GM23338 (cell line): ENCODE data around the gene BCR. TPM values are rescaled to one million over a fixed set of nuclear protein-coding genes. Genes with fewer than 3 reads are reported as not detected.

ENCODE experiments used
- ATAC-seq: fragments of 200-7000 bp; cut with Tn5 transposase; 3 replicates; pipeline ENCODE4 v1.9.1; 2020
- DNase-seq: peaks from one replicate; pipeline ENCODE4 v3.0.0-alpha.2; 2015; ENCODE audit warnings: low spot score
- H2AFZ ChIP-seq: fragments of 200-600 bp; sonication (generic); 2 replicates; pipeline ENCODE4 v1.8.0; 2016; ENCODE audit warnings: antibody characterized with exemption, mild to moderate bottlenecking, moderate library complexity
- H3F3A ChIP-seq: fragments of 200-600 bp; sonication (generic); replicated peaks from 2 replicates; pipeline ENCODE4 v1.8.0; 2017; ENCODE audit warnings: antibody characterized with exemption, mixed run types, low read depth
- H3K27ac ChIP-seq: fragments of 200-600 bp; sonication (generic); 2 replicates; pipeline ENCODE4 v1.6.1; 2016; ENCODE audit warnings: low read depth
- H3K27me3 ChIP-seq: fragments of 200-600 bp; sonication (generic); 2 replicates; pipeline ENCODE4 v1.8.0; 2016; ENCODE audit warnings: mild to moderate bottlenecking, mixed run types, moderate library complexity; ENCODE audit not compliant: insufficient read depth
- H3K36me3 ChIP-seq: fragments of 200-600 bp; sonication (generic); 2 replicates; pipeline ENCODE4 v1.8.0; 2016; ENCODE audit warnings: mild to moderate bottlenecking; ENCODE audit not compliant: insufficient read depth
- H3K4me1 ChIP-seq: fragments of 200-600 bp; sonication (generic); 2 replicates; pipeline ENCODE4 v1.8.0; 2016; ENCODE audit warnings: mild to moderate bottlenecking, moderate library complexity; ENCODE audit not compliant: insufficient read depth
- H3K4me2 ChIP-seq: fragments of 200-600 bp; sonication (generic); 2 replicates; pipeline ENCODE4 v1.7.1; 2017; ENCODE audit warnings: mixed run types
- H3K4me3 ChIP-seq: fragments of 200-600 bp; sonication (generic); 2 replicates; pipeline ENCODE4 v1.6.1; 2016; ENCODE audit warnings: mixed run types
- H3K79me2 ChIP-seq: fragments of 200-600 bp; sonication (generic); replicated peaks from 2 replicates; pipeline ENCODE4 v1.8.0; 2017; ENCODE audit warnings: mild to moderate bottlenecking; ENCODE audit not compliant: insufficient read depth
- H3K9me2 ChIP-seq: fragments of 200-600 bp; sonication (generic); 2 replicates; pipeline ENCODE4 v1.8.0; 2017; ENCODE audit not compliant: insufficient read depth
- H4K20me1 ChIP-seq: fragments of 200-600 bp; sonication (generic); replicated peaks from 2 replicates; pipeline ENCODE4 v1.8.0; 2017; ENCODE audit warnings: mild to moderate bottlenecking; ENCODE audit not compliant: insufficient read depth
- H3K27ac Mint-ChIP-seq: 2 replicates; pipeline ENCODE4 v1.8.0; 2020; ENCODE audit warnings: inconsistent platforms, mild to moderate bottlenecking, moderate library complexity, mixed read lengths
- H3K27me3 Mint-ChIP-seq: 3 replicates; pipeline ENCODE4 v1.8.0; 2022; ENCODE audit warnings: low read depth, mild to moderate bottlenecking, moderate library complexity, mixed read lengths, inconsistent platforms; ENCODE audit not compliant: insufficient read depth, poor library complexity
- H3K36me3 Mint-ChIP-seq: 3 replicates; pipeline ENCODE4 v1.8.0; 2021; ENCODE audit warnings: low read depth, mild to moderate bottlenecking, inconsistent platforms, moderate library complexity, mixed read lengths
- H3K4me1 Mint-ChIP-seq: 3 replicates; pipeline ENCODE4 v1.8.0; 2020; ENCODE audit warnings: mild to moderate bottlenecking, inconsistent platforms, mixed read lengths
- H3K4me3 Mint-ChIP-seq: 3 replicates; pipeline ENCODE4 v1.8.0; 2021; ENCODE audit warnings: moderate library complexity, mild to moderate bottlenecking, inconsistent platforms, mixed read lengths
- H3K9me3 Mint-ChIP-seq: 3 replicates; pipeline ENCODE4 v1.8.0; 2020; ENCODE audit warnings: moderate library complexity, mild to moderate bottlenecking, inconsistent platforms, mixed read lengths
- CREB1 ChIP-seq: fragments of 250-450 bp; sonication (Bioruptor Pico); IDR thresholded peaks from 2 replicates; pipeline ENCODE4 v1.5.0; 2020; ENCODE audit warnings: low read depth, mild to moderate bottlenecking, moderate library complexity
- ETS1 ChIP-seq: IDR thresholded peaks from 2 replicates; pipeline ENCODE4 v1.6.1; 2016; ENCODE audit warnings: antibody characterized with exemption
- EZH2 ChIP-seq: fragments of 200-600 bp; sonication (generic); IDR thresholded peaks from one replicate; pipeline ENCODE4 v1.8.0; 2017; ENCODE audit warnings: antibody characterized with exemption, mild to moderate bottlenecking, low read depth; ENCODE audit not compliant: unreplicated experiment
- EZH2phosphoT487 ChIP-seq: fragments of 200-600 bp; sonication (generic); IDR thresholded peaks from one replicate; pipeline ENCODE4 v1.8.1; 2018; ENCODE audit warnings: antibody characterized with exemption; ENCODE audit not compliant: unreplicated experiment
- POLR2AphosphoS5 ChIP-seq: IDR thresholded peaks from 2 replicates; pipeline ENCODE4 v1.6.1; 2016; ENCODE audit warnings: antibody characterized with exemption, low read depth
- REST ChIP-seq: IDR thresholded peaks from one replicate; pipeline ENCODE4 v1.6.1; 2018; ENCODE audit warnings: antibody characterized with exemption; ENCODE audit not compliant: unreplicated experiment
- STAT1 ChIP-seq: IDR thresholded peaks from one replicate; pipeline ENCODE4 v1.6.1; 2016; ENCODE audit warnings: antibody characterized with exemption; ENCODE audit not compliant: unreplicated experiment
- ZNF114 ChIP-seq: fragments of 250-450 bp; sonication (Bioruptor Pico); IDR thresholded peaks from 2 replicates; pipeline ENCODE4 v1.5.0; 2020; ENCODE audit warnings: mild to moderate bottlenecking, moderate library complexity
- polyA plus RNA-seq: library from polyadenylated mRNA; unstranded; fragments of >200 nt; fragmentation: Nextera tagmentation; extraction: Ambion mirVana; gene quantifications from 2 replicates; pipeline ENCODE4 v1.2.1, GENCODE V29; 2016
- total RNA-seq: library from RNA; depleted of rRNA; stranded (reverse); fragments of >200 nt; shearing (Covaris generic); gene quantifications from 2 replicates; pipeline ENCODE4 v1.2.3, GENCODE V29; 2014
- TF ChIP-seq, protein P1 (sequence below): fragments of 250-450 bp; sonication (Bioruptor Pico); IDR thresholded peaks from 2 replicates; pipeline ENCODE4 v1.5.0; 2020; ENCODE audit warnings: mild to moderate bottlenecking, moderate library complexity

The BCR gene
- total and polyA plus RNA-seq, 2 experiments from 2014 or later, result 17.7 to 121 TPM

DNA sequence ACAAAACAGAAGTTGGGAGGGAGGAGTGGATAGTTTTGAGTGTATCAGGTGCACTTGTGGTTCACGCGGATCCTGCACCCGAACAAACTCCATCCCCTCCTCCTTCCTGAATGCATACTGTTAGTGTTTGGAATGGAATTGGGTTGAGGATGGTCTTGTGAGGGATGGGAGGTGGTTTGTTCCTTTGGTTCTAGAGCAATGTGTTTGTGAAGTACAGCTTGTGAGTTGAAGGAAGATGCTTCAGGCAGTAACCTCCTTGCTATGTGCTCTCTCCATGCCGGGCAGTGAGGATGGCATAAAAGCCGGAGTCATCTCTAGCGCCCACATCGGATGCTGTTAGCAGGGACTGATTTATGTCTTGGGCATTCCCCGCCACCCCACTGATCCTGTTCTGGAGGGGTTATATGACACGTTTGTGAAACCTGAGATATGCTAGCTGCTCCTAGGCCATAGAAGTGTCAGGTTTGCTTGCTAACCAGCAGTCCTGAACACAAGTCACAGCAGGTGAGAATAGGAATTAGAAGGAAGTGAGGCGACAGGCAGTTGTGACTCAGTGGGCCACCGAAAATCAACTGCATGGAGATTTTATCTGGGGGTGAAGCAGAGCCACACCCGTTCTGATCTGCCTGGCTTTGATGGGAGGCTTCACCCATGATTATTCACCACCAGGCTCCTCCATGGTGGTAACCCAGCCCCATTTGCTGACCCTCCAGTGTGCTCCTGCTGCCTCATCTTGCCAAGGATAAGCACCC is 2.2 kb downstream of the BCR start:
- Mint-ChIP-seq H3K27me3 (peaks cover 33% of the 10 kb centered on the region), H3K27ac (no peak overlapping the region), H3K36me3 (peaks cover 39% of the 10 kb centered on the region), H3K4me1 (peaks cover 62% of the 10 kb centered on the region), H3K9me3 (no peaks in the 10 kb centered on the region; the same call in 2 of the 3 replicates), H3K4me3 (peak overlapping the region; percentile 83)
- peak; percentile 1; the same call in 2 of the 3 replicates for ATAC-seq
- Histone ChIP-seq H3K27ac (no peak overlapping the region), H3K27me3 (peaks cover 11% of the 10 kb centered on the region), H3K36me3 (no peaks in the 10 kb centered on the region), H3K4me3 (peak overlapping the region; percentile 66), H3K4me1 (peaks cover 58% of the 10 kb centered on the region), H3F3A (peaks cover 9% of the 10 kb centered on the region; the same call in 1 of the 2 replicates), H3K79me2 (peaks cover 63% of the 10 kb centered on the region), H3K4me2 (peak overlapping the region; percentile 93), H4K20me1 (peaks cover 51% of the 10 kb centered on the region), H3K9me2 (no peaks in the 10 kb centered on the region), H2AFZ (no peak overlapping the region)
- DNase-seq, result peak; percentile 47
- TF ChIP-seq CREB1 (CRISPR knock-in tag), result no peak
- no peak for TF ChIP-seq ETS1
- TF ChIP-seq ZNF114 (CRISPR knock-in tag), result no peak

DNA sequence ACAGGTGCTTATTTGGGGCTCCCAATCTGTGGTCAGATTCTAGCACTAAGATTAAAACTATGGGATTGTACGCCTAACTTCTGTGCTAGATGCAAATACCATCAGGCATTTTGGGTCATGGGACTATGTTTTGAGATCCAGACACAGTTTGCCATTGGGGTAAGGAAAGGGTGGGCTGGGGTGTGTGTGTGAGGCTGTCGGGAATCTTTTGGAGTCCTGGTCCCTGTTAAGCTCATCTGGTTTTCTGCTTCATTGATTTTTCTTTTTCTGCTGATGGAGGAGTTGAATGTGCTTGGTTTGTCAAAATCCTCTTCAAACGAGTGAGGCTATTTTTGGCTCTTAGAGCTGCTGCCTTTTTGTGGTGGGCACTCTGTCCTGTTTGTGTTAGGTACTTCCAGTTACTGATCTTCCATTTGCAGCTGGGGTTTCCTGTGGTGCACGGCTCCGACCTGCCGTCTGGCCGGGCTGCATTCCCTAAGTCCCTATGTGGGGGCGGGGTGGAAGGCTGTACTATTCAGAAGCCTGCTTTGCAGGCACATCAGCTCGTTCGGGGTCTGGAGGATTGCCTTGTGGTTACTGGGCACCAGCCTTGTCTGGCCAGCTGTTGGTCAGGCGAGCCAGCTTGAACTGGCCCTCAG is 2.9 kb downstream of the BCR start:
- H3K9me2 ChIP-seq, result no peaks in the 10 kb centered on the region
- Mint-ChIP-seq H3K4me3 (peak overlapping the region; percentile 83), H3K27ac (no peak overlapping the region), H3K36me3 (peaks cover 44% of the 10 kb centered on the region), H3K4me1 (peaks cover 69% of the 10 kb centered on the region), H3K9me3 (no peaks in the 10 kb centered on the region; the same call in 2 of the 3 replicates), H3K27me3 (peaks cover 39% of the 10 kb centered on the region)
- H3K36me3 ChIP-seq, result no peaks in the 10 kb centered on the region
- no peak overlapping the region for H3K27ac ChIP-seq
- peak overlapping the region; percentile 66 for H3K4me3 ChIP-seq
- H4K20me1 ChIP-seq, result peaks cover 58% of the 10 kb centered on the region
- H3K4me2 ChIP-seq, result peak overlapping the region; percentile 93
- peaks cover 64% of the 10 kb centered on the region for H3K4me1 ChIP-seq
- peaks cover 9% of the 10 kb centered on the region; the same call in 1 of the 2 replicates for H3F3A ChIP-seq
- H3K79me2 ChIP-seq, result peaks cover 70% of the 10 kb centered on the region
- DNase-seq (peak; percentile 96), ATAC-seq (peak; percentile 63)
- H3K27me3 ChIP-seq, result peaks cover 11% of the 10 kb centered on the region
- no peak overlapping the region for H2AFZ ChIP-seq
- TF ChIP-seq REST (no peak), EZH2 (no peak), ZNF114 (CRISPR knock-in tag) (no peak), STAT1 (no peak), CREB1 (CRISPR knock-in tag) (no peak), EZH2phosphoT487 (no peak), POLR2AphosphoS5 (no peak)
- TF ChIP-seq, protein P1, sequence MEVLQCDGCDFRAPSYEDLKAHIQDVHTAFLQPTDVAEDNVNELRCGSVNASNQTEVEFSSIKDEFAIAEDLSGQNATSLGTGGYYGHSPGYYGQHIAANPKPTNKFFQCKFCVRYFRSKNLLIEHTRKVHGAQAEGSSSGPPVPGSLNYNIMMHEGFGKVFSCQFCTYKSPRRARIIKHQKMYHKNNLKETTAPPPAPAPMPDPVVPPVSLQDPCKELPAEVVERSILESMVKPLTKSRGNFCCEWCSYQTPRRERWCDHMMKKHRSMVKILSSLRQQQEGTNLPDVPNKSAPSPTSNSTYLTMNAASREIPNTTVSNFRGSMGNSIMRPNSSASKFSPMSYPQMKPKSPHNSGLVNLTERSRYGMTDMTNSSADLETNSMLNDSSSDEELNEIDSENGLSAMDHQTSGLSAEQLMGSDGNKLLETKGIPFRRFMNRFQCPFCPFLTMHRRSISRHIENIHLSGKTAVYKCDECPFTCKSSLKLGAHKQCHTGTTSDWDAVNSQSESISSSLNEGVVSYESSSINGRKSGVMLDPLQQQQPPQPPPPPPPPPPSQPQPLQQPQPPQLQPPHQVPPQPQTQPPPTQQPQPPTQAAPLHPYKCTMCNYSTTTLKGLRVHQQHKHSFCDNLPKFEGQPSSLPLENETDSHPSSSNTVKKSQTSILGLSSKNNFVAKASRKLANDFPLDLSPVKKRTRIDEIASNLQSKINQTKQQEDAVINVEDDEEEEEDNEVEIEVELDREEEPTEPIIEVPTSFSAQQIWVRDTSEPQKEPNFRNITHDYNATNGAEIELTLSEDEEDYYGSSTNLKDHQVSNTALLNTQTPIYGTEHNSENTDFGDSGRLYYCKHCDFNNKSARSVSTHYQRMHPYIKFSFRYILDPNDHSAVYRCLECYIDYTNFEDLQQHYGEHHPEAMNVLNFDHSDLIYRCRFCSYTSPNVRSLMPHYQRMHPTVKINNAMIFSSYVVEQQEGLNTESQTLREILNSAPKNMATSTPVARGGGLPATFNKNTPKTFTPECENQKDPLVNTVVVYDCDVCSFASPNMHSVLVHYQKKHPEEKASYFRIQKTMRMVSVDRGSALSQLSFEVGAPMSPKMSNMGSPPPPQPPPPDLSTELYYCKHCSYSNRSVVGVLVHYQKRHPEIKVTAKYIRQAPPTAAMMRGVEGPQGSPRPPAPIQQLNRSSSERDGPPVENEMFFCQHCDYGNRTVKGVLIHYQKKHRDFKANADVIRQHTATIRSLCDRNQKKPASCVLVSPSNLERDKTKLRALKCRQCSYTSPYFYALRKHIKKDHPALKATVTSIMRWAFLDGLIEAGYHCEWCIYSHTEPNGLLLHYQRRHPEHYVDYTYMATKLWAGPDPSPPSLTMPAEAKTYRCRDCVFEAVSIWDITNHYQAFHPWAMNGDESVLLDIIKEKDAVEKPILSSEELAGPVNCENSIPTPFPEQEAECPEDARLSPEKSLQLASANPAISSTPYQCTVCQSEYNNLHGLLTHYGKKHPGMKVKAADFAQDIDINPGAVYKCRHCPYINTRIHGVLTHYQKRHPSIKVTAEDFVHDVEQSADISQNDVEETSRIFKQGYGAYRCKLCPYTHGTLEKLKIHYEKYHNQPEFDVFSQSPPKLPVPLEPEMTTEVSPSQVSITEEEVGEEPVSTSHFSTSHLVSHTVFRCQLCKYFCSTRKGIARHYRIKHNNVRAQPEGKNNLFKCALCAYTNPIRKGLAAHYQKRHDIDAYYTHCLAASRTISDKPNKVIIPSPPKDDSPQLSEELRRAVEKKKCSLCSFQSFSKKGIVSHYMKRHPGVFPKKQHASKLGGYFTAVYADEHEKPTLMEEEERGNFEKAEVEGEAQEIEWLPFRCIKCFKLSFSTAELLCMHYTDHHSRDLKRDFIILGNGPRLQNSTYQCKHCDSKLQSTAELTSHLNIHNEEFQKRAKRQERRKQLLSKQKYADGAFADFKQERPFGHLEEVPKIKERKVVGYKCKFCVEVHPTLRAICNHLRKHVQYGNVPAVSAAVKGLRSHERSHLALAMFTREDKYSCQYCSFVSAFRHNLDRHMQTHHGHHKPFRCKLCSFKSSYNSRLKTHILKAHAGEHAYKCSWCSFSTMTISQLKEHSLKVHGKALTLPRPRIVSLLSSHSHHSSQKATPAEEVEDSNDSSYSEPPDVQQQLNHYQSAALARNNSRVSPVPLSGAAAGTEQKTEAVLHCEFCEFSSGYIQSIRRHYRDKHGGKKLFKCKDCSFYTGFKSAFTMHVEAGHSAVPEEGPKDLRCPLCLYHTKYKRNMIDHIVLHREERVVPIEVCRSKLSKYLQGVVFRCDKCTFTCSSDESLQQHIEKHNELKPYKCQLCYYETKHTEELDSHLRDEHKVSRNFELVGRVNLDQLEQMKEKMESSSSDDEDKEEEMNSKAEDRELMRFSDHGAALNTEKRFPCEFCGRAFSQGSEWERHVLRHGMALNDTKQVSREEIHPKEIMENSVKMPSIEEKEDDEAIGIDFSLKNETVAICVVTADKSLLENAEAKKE (CRISPR knock-in tag), result no peak
